HepG2 (cell line): Measurements from ENCODE around the gene THBS2.

Source experiments
- HOXA5 ChIP-seq: sonication (generic); formaldehyde crosslinking; IDR thresholded peaks from 2 replicates; pipeline ENCODE4 v1.4.0; 2020; ENCODE audit warnings: missing genetic modification reagents
- POLR2AphosphoS5 ChIP-seq: IDR thresholded peaks from 2 replicates; pipeline ENCODE4 v1.6.1; 2012; ENCODE audit warnings: low read depth, low read length
- SMAD1 ChIP-seq: sonication (generic); formaldehyde crosslinking; IDR thresholded peaks from 2 replicates; pipeline ENCODE4 v1.4.0; 2020; ENCODE audit warnings: missing genetic modification reagents, low read depth, mild to moderate bottlenecking, borderline replicate concordance
- SMC3 ChIP-seq: IDR thresholded peaks from 2 replicates; pipeline ENCODE4 v1.6.1; 2011; ENCODE audit warnings: low read length, improper control_type of control experiment
- ZNF256 ChIP-seq: sonication (generic); formaldehyde crosslinking; conservative IDR thresholded peaks from 2 replicates; pipeline ENCODE4 v1.4.0; 2020; ENCODE audit warnings: missing genetic modification reagents
- ZNF292 ChIP-seq: sonication (generic); formaldehyde crosslinking; IDR thresholded peaks from 2 replicates; pipeline ENCODE4 v1.8.1; 2022; ENCODE audit warnings: mild to moderate bottlenecking, low read depth, missing genetic modification reagents, borderline replicate concordance
- TF ChIP-seq, protein P1 (sequence below): sonication (generic); formaldehyde crosslinking; IDR thresholded peaks from 2 replicates; pipeline ENCODE4 v1.5.0; 2020; ENCODE audit warnings: mild to moderate bottlenecking, missing genetic modification reagents, moderate library complexity
- TF ChIP-seq, protein P2 (sequence below): sonication (generic); formaldehyde crosslinking; IDR thresholded peaks from 2 replicates; pipeline ENCODE4 v1.8.0; 2022; ENCODE audit warnings: low read depth, missing genetic modification reagents

GRCh38 chr6:169300916-169301315 is 47.3 kb upstream of the THBS2 start:
- TF ChIP-seq SMAD1 (CRISPR knock-in tag) (no peak), SMC3 (no peak), ZNF256 (CRISPR knock-in tag) (no peak), HOXA5 (CRISPR knock-in tag) (no peak), ZNF292 (CRISPR knock-in tag) (no peak), POLR2AphosphoS5 (no peak)
- TF ChIP-seq, protein P1, sequence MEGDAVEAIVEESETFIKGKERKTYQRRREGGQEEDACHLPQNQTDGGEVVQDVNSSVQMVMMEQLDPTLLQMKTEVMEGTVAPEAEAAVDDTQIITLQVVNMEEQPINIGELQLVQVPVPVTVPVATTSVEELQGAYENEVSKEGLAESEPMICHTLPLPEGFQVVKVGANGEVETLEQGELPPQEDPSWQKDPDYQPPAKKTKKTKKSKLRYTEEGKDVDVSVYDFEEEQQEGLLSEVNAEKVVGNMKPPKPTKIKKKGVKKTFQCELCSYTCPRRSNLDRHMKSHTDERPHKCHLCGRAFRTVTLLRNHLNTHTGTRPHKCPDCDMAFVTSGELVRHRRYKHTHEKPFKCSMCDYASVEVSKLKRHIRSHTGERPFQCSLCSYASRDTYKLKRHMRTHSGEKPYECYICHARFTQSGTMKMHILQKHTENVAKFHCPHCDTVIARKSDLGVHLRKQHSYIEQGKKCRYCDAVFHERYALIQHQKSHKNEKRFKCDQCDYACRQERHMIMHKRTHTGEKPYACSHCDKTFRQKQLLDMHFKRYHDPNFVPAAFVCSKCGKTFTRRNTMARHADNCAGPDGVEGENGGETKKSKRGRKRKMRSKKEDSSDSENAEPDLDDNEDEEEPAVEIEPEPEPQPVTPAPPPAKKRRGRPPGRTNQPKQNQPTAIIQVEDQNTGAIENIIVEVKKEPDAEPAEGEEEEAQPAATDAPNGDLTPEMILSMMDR: no peak
- TF ChIP-seq, protein P2, sequence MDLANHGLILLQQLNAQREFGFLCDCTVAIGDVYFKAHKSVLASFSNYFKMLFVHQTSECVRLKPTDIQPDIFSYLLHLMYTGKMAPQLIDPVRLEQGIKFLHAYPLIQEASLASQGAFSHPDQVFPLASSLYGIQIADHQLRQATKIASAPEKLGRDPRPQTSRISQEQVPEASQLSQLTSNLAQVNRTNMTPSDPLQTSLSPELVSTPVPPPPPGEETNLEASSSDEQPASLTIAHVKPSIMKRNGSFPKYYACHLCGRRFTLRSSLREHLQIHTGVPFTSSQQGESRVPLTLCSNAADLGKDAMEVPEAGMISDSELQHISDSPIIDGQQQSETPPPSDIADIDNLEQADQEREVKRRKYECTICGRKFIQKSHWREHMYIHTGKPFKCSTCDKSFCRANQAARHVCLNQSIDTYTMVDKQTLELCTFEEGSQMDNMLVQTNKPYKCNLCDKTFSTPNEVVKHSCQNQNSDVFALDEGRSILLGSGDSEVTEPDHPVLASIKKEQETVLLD (CRISPR knock-in tag): no peak
